ENCODE results near the gene CD244. TPM values are rescaled to one million over a fixed set of nuclear protein-coding genes. Genes with fewer than 3 reads are reported as not detected.

CD244 gene
- total and polyA plus RNA-seq, 2 donors, result 2.4 to 10.3 TPM

GRCh38 chr1:160829766-160830165 is 32.9 kb downstream of the CD244 start:
- no peak overlapping the region for H3K4me3 ChIP-seq (ENCODE audit: low read length in 2 of 2)
- 99% methylated on average over 1 of the region's 1 CpG for whole genome bisulfite sequencing
- peaks cover 0 to 3% of the 10 kb centered on the region in 2 donors for H3K36me3 ChIP-seq (ENCODE audit: control insufficient read depth in 2 of 2, insufficient read depth in 2 of 2, low read length in 1 of 2)
- no peaks in the 10 kb centered on the region for H3K4me1 ChIP-seq (ENCODE audit: control insufficient read depth in 2 of 2, insufficient read depth in 2 of 2, low read length in 2 of 2)
- no peaks in the 10 kb centered on the region for H3K9me3 ChIP-seq (ENCODE audit: control insufficient read depth in 2 of 2, insufficient read depth in 1 of 2, low read length in 1 of 2)
- no peak for DNase-seq (ENCODE audit: low read depth in 6 of 9, low spot score in 9 of 9)
- no peaks in the 10 kb centered on the region for H3K27me3 ChIP-seq (ENCODE audit: control insufficient read depth in 2 of 2, insufficient read depth in 1 of 2, low read length in 1 of 2)
- no peak overlapping the region for H3K27ac ChIP-seq (ENCODE audit: low read depth in 1 of 2, low read length in 1 of 2)

GRCh38 chr1:160827418-160827817 is 35.3 kb downstream of the CD244 start:
- Histone ChIP-seq H3K27ac (ENCODE audit: low read depth in 1 of 2, low read length in 1 of 2) (no peak overlapping the region), H3K27me3 (ENCODE audit: control insufficient read depth in 2 of 2, insufficient read depth in 1 of 2, low read length in 1 of 2) (no peaks in the 10 kb centered on the region), H3K4me3 (ENCODE audit: low read length in 2 of 2) (no peak overlapping the region), H3K36me3 (ENCODE audit: control insufficient read depth in 2 of 2, insufficient read depth in 2 of 2, low read length in 1 of 2) (peaks cover 0 to 15% of the 10 kb centered on the region in 2 donors), H3K9me3 (ENCODE audit: control insufficient read depth in 2 of 2, insufficient read depth in 1 of 2, low read length in 1 of 2) (no peaks in the 10 kb centered on the region), H3K4me1 (ENCODE audit: control insufficient read depth in 2 of 2, insufficient read depth in 2 of 2, low read length in 2 of 2) (no peaks in the 10 kb centered on the region)
- no peak for DNase-seq (ENCODE audit: low read depth in 6 of 9, low spot score in 9 of 9)
- 94% methylated on average over 2 of the region's 2 CpGs for WGBS

GRCh38 chr1:160826546-160826945 is 36.1 kb downstream of the CD244 start:
- 100% methylated on average over 1 of the region's 1 CpG for WGBS
- Histone ChIP-seq H3K27me3 (ENCODE audit: control insufficient read depth in 2 of 2, insufficient read depth in 1 of 2, low read length in 1 of 2) (no peaks in the 10 kb centered on the region), H3K9me3 (ENCODE audit: control insufficient read depth in 2 of 2, insufficient read depth in 1 of 2, low read length in 1 of 2) (no peaks in the 10 kb centered on the region), H3K4me3 (ENCODE audit: low read length in 2 of 2) (no peak overlapping the region), H3K27ac (ENCODE audit: low read depth in 1 of 2, low read length in 1 of 2) (no peak overlapping the region), H3K36me3 (ENCODE audit: control insufficient read depth in 2 of 2, insufficient read depth in 2 of 2, low read length in 1 of 2) (peaks cover 0 to 16% of the 10 kb centered on the region in 2 donors), H3K4me1 (ENCODE audit: control insufficient read depth in 2 of 2, insufficient read depth in 2 of 2, low read length in 2 of 2) (no peaks in the 10 kb centered on the region)
- DNase-seq (ENCODE audit: low read depth in 6 of 9, low spot score in 9 of 9), result no peak

GRCh38 chr1:160823296-160823695 is 39.4 kb downstream of the CD244 start:
- Histone ChIP-seq H3K27ac (ENCODE audit: low read depth in 1 of 2, low read length in 1 of 2) (no peak overlapping the region), H3K4me1 (ENCODE audit: control insufficient read depth in 2 of 2, insufficient read depth in 2 of 2, low read length in 2 of 2) (peaks cover 0 to 7% of the 10 kb centered on the region in 2 donors), H3K36me3 (ENCODE audit: control insufficient read depth in 2 of 2, insufficient read depth in 2 of 2, low read length in 1 of 2) (peaks cover 7 to 22% of the 10 kb centered on the region in 2 donors), H3K9me3 (ENCODE audit: control insufficient read depth in 2 of 2, insufficient read depth in 1 of 2, low read length in 1 of 2) (no peaks in the 10 kb centered on the region), H3K27me3 (ENCODE audit: control insufficient read depth in 2 of 2, insufficient read depth in 1 of 2, low read length in 1 of 2) (no peaks in the 10 kb centered on the region), H3K4me3 (ENCODE audit: low read length in 2 of 2) (no peak overlapping the region)
- WGBS, result 100% methylated on average over 3 of the region's 3 CpGs
- DNase-seq (ENCODE audit: low read depth in 6 of 9, low spot score in 9 of 9), result no peak

GRCh38 chr1:160821627-160822026 is 41.1 kb downstream of the CD244 start:
- H3K4me1 ChIP-seq (ENCODE audit: control insufficient read depth in 2 of 2, insufficient read depth in 2 of 2, low read length in 2 of 2), result peaks cover 0 to 12% of the 10 kb centered on the region in 2 donors
- WGBS, result 86% methylated on average over 8 of the region's 8 CpGs
- H3K4me3 ChIP-seq (ENCODE audit: low read length in 2 of 2), result no peak overlapping the region
- peak in 1 of 9 donors; percentile 30 for DNase-seq (ENCODE audit: low read depth in 6 of 9, low spot score in 9 of 9)
- no peaks in the 10 kb centered on the region for H3K9me3 ChIP-seq (ENCODE audit: control insufficient read depth in 2 of 2, insufficient read depth in 1 of 2, low read length in 1 of 2)
- H3K27ac ChIP-seq (ENCODE audit: low read depth in 1 of 2, low read length in 1 of 2), result no peak overlapping the region
- H3K36me3 ChIP-seq (ENCODE audit: control insufficient read depth in 2 of 2, insufficient read depth in 2 of 2, low read length in 1 of 2), result peaks cover 16 to 26% of the 10 kb centered on the region in 2 donors
- no peaks in the 10 kb centered on the region for H3K27me3 ChIP-seq (ENCODE audit: control insufficient read depth in 2 of 2, insufficient read depth in 1 of 2, low read length in 1 of 2)

GRCh38 chr1:160819186-160819585 is 43.5 kb downstream of the CD244 start:
- Histone ChIP-seq H3K36me3 (ENCODE audit: control insufficient read depth in 2 of 2, insufficient read depth in 2 of 2, low read length in 1 of 2) (peaks cover 29 to 41% of the 10 kb centered on the region in 2 donors), H3K4me1 (ENCODE audit: control insufficient read depth in 2 of 2, insufficient read depth in 2 of 2, low read length in 2 of 2) (peaks cover 0 to 12% of the 10 kb centered on the region in 2 donors), H3K9me3 (ENCODE audit: control insufficient read depth in 2 of 2, insufficient read depth in 1 of 2, low read length in 1 of 2) (no peaks in the 10 kb centered on the region), H3K27ac (ENCODE audit: low read depth in 1 of 2, low read length in 1 of 2) (no peak overlapping the region), H3K4me3 (ENCODE audit: low read length in 2 of 2) (no peak overlapping the region), H3K27me3 (ENCODE audit: control insufficient read depth in 2 of 2, insufficient read depth in 1 of 2, low read length in 1 of 2) (no peaks in the 10 kb centered on the region)
- WGBS, result 79% methylated on average over 3 of the region's 3 CpGs
- no peak for DNase-seq (ENCODE audit: low read depth in 6 of 9, low spot score in 9 of 9)

- Histone ChIP-seq H3K4me1 (ENCODE audit: control insufficient read depth in 2 of 2, insufficient read depth in 2 of 2, low read length in 2 of 2) (peaks cover 0 to 12% of the 10 kb centered on the region in 2 donors), H3K9me3 (ENCODE audit: control insufficient read depth in 2 of 2, insufficient read depth in 1 of 2, low read length in 1 of 2) (no peaks in the 10 kb centered on the region), H3K4me3 (ENCODE audit: low read length in 2 of 2) (no peak overlapping the region), H3K36me3 (ENCODE audit: control insufficient read depth in 2 of 2, insufficient read depth in 2 of 2, low read length in 1 of 2) (peaks cover 35 to 40% of the 10 kb centered on the region in 2 donors), H3K27me3 (ENCODE audit: control insufficient read depth in 2 of 2, insufficient read depth in 1 of 2, low read length in 1 of 2) (no peaks in the 10 kb centered on the region), H3K27ac (ENCODE audit: low read depth in 1 of 2, low read length in 1 of 2) (no peak overlapping the region)
- DNase-seq (ENCODE audit: low read depth in 6 of 9, low spot score in 9 of 9), result peak in 2 of 9 donors; percentile 36 to 44
- 80% methylated on average over 9 of the region's 9 CpGs for WGBS
Observed at GRCh38 chr1:160818207-160818937, 44.3 kb downstream of the CD244 start.

- Histone ChIP-seq H3K27ac (ENCODE audit: low read depth in 1 of 2, low read length in 1 of 2) (no peak overlapping the region), H3K9me3 (ENCODE audit: control insufficient read depth in 2 of 2, insufficient read depth in 1 of 2, low read length in 1 of 2) (no peaks in the 10 kb centered on the region), H3K4me1 (ENCODE audit: control insufficient read depth in 2 of 2, insufficient read depth in 2 of 2, low read length in 2 of 2) (peaks cover 0 to 12% of the 10 kb centered on the region in 2 donors), H3K4me3 (ENCODE audit: low read length in 2 of 2) (no peak overlapping the region), H3K27me3 (ENCODE audit: control insufficient read depth in 2 of 2, insufficient read depth in 1 of 2, low read length in 1 of 2) (no peaks in the 10 kb centered on the region), H3K36me3 (ENCODE audit: control insufficient read depth in 2 of 2, insufficient read depth in 2 of 2, low read length in 1 of 2) (peaks cover 35 to 36% of the 10 kb centered on the region in 2 donors)
- DNase-seq (ENCODE audit: low read depth in 6 of 9, low spot score in 9 of 9), result no peak
- 90% methylated on average over 8 of the region's 8 CpGs for WGBS
Observed at GRCh38 chr1:160814856-160815255, 47.8 kb downstream of the CD244 start.

GRCh38 chr1:160814316-160814715 is 48.4 kb downstream of the CD244 start:
- DNase-seq (ENCODE audit: low read depth in 6 of 9, low spot score in 9 of 9), result no peak
- Histone ChIP-seq H3K9me3 (ENCODE audit: control insufficient read depth in 2 of 2, insufficient read depth in 1 of 2, low read length in 1 of 2) (no peaks in the 10 kb centered on the region), H3K4me1 (ENCODE audit: control insufficient read depth in 2 of 2, insufficient read depth in 2 of 2, low read length in 2 of 2) (peaks cover 0 to 12% of the 10 kb centered on the region in 2 donors), H3K27me3 (ENCODE audit: control insufficient read depth in 2 of 2, insufficient read depth in 1 of 2, low read length in 1 of 2) (no peaks in the 10 kb centered on the region), H3K36me3 (ENCODE audit: control insufficient read depth in 2 of 2, insufficient read depth in 2 of 2, low read length in 1 of 2) (peaks cover 33 to 36% of the 10 kb centered on the region in 2 donors), H3K27ac (ENCODE audit: low read depth in 1 of 2, low read length in 1 of 2) (no peak overlapping the region), H3K4me3 (ENCODE audit: low read length in 2 of 2) (no peak overlapping the region)
- WGBS, result 96% methylated on average over 6 of the region's 6 CpGs

All from thymus (tissue), 11 donors.